GM18498 (cell line): Measurements from ENCODE around the gene YTHDF2.
"Not testable (repeated sequence)": the region's sequence is repeated elsewhere in the genome, so short reads cannot be mapped to it uniquely, and the experiment has no call there.

ENCODE experiments used
- ATAC-seq: cut with Tn5 transposase; IDR thresholded peaks from one replicate; pipeline ENCODE4 v1.9.1; 2021; ENCODE audit warnings: mild to moderate bottlenecking, moderate library complexity; ENCODE audit not compliant: unreplicated experiment

Gene YTHDF2

DNA sequence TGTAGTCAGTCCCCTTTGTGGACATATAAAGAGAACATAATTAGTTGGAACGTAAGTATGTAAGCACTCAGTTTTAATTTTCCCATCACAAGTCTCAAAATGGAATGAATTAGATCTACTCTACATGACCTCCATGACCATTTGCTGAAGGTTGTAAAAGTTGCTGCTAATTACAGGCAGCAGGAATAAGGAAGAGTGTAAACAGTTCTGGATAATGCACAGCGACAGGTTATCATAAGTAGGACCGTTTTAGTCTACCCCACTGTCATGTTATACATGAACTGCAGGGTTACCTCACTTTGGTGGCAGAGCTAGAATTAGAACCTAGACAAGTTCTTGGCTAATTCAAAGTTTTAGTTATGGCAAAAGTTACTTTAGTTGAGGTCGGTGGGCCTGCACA is 21.7 kb downstream of the YTHDF2 start:
- ATAC-seq = no peak

DNA sequence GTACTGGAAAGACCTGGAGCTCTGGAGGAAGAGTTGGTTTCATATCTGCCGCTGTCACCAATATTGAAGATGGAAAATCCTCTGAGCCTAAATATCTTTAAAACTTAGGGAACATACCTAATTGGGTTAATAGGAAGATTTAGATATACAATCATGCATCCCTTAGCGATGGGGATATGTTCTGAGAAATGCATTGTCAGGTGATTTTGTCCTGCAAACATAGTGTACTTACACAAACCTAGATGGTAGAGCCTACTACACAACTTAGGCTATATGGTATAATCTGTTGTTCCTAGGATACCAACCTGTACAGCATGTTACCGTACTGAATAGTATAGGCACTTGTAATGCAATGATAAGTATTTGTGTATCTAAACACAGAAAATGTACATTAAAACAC is 22.5 kb downstream of the YTHDF2 start:
- ATAC-seq = no peak

DNA sequence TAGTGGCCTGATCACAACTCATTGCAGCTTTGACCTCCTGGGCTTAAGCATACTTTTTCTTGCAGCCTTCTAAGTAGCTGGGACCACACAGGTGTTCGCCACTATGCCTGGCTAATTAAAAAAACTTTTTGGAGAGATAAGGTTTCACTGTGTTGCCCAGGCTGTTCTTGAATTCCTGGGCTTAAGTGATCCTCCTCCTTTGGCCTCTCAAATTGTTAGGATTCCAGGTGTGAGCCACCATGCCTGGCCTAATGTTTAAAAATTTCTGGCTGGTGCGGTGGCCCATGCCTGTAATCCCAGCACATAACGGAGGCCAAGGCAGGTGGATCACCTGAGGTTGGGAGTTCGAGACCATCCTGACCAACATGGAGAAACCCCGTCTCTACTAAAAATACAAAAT is 24.4 kb downstream of the YTHDF2 start:
- no peak for ATAC-seq

DNA sequence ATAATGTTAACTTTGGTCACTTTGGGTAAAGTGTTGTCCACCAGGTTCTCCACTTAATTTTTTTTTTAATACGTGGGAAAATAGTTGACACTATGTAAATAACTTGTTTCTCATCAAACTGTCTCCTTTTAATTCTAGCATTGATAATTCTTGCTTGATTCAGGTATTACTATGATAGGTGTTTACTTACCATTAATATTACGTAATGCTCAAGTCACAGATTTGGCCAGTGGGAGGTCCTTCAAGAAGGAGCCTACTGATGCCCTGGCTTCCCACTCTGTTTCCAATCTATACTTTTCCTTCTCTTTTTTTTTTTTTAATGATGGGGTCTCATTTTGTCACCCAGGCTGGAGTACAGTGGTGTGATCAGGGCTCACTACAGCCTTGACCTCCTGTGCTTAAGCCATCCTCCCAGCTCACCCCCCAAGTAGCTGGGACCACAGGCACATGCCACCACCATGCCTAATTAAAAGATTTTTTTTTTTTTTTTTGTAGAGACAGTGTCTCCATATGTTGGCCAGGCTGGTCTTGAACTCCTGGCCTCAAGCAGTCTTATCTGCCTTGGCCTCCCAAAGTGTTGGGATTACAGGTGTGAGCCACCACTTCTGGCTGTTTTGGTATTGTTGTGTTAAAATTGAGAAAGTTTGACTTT is 29.9 kb downstream of the YTHDF2 start:
- no peak for ATAC-seq

DNA sequence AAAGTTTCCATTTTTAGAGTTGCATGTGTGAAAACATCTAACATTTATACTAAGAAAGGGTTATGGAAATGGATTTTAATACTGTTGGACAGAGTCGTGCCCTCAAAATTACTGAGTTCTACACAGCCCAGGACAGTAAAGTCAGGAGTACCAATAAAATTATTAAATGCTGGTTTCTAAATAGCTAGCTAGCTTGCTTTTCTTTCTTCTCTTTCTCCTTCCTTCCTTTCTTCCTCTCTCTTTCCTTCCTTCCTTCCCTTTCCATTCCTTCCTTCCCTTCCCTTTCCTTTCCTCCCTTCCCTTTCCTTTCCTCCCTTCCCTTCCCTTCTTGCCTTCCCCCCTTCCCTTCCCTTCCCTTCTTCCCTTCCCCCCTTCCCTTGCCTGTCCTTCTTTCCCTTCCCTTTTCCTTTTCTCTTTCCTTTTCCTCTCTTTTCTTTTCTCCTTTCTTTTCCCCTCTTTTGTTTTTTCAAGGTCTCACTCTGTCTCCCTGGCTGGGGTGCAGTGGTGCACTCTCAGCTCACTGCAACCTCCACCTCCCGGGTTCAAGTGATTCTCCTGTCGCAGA is 33.9 kb downstream of the YTHDF2 start:
- no peak for ATAC-seq

DNA sequence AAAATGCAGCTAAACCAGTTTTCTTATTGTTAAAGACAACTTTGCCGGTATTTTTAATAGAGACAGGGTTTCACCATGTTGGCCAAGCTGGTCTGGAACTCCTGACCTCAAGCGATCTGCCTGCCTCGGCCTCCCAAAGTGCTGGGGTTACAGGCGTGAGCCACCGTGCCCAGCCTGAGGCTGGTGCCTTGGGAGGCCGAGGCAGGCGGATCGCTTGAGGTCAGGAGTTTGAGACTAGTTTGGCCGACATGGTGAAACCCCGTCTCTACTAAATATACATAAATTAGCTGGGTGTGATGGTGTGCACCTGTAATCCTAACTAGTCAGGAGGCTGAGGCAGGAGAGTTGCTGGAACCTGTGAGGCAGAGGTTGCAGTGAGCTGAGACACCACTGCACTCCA is 35.2 kb downstream of the YTHDF2 start:
- not testable (repeated sequence) for ATAC-seq

DNA sequence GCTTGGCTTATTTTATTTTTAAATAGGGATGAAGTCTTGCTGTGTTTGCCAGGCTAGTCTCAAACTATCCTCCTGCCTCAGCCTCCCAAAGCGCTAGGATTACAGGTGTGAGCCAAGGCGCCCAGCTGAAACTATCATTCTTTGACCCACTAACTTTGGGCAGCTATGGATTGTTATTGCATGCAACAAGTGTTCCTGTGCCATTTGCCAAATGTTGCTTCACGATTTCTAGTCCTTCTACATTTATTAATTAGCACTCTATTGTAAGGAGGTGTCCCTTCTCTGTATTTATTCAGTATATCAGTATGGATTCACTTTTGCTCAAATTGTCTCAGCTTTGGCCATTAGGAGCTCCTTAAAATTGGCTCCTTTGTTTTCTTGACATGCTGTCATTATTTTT is 36.4 kb downstream of the YTHDF2 start:
- no peak for ATAC-seq

DNA sequence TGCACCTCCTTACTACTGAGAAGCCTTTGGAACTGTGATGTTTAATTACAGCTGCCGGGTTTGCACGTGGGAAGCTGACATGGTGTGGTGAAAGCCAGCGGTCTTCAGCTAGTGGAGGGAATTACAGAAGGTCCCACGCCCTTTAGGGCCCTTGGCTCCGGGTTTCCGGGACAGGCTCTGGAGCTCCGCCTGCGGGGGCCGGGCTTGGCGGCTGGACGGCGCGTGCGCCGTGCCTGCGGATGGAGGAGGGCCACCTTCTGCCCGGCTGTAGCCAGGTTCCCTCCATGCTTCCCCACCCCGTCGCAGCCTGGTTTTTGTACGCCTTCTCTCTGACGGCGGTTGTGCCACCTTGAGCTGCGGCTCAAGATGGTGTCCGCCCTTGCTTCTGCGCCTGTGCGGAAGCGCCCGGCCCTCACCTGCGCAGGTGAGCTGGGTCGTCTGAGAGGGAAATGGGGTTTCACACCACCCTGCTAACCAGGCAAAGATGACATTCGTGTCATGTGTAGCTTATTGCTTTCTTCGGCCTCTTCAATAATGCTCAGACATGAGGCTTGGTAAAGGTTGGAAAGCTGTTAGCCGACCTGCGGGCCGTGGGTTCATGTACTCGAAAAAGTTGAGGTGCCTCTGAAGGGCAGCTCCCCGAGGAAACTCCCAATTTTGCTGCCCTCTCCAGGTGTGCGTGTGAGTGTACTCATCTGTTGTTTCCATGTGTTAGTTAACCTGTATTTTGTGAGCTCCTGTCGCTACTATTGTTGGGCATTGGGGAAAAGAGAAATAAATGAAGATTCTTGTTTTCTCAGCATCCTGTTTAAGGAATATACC is 38.6 kb downstream of the YTHDF2 start:
- peak; percentile 52 for ATAC-seq

DNA sequence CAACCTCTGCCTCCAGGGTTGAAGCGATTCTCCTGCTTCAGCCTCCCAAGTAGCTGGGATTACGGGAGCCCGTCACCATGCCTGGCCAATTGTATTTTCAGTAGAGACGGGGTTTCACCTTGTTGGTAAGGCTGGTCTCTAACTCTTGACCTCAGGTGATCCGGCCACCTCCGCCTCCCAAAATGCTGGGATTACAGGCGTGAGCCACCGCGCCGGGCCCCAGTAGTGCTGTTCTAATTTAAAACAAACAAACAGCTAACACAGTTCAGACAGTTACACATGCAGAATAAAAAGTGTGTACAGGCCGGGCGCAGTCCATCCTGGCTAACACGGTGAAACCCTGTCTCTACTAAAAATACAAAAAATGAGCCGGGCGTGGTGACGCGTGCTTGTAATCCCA is 39.6 kb downstream of the YTHDF2 start:
- ATAC-seq = no peak

DNA sequence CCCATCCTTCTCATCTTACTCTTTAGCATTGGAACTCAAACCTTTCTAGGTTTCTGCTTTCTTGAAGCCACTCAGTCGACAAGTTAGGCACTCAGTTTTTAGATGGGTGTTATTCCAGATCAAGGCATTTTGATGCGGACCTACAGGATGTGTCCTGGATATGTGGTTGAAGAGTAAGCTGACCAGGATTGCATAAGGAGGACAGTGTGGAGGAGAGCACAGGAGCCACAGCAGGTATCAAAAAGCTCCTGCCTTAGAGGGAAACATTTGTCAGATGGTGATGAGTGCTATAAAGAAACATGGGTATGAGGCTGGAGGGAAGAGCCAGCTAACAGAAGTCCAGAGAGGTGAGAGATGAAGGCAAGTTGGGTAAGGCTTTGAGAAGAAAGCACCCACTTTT is 41.3 kb downstream of the YTHDF2 start:
- no peak for ATAC-seq

DNA sequence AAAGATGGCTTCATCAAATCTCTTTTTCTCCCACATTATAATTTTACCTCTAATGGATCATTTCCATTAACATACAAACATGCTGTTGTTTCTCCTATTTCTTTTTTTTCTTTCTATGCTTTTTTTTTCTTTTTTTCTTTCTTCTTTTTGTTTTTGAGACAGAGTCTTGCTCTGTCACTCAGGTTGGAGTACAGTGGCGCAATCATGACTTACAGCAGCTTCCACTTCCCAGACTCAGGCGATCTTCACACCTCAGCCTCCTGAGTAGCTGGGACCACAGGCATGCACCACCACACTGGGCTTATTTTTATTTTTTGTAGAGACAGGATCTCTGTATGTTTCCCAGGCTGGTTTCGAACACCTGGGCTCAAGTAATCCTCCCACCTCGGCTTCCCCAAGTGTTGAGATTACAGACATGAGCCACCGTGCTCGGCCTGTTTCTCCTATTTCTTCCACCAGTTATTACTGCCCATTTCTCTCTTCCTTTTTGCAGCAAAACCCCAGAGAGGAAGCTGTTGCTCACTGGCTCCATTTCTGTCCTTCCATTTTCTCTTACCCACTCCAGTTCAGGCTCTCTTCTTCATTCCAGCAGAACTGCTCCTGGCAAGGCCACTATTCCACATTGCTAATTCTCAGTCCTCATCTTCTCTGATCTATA is 43.1 kb downstream of the YTHDF2 start:
- no peak for ATAC-seq

DNA sequence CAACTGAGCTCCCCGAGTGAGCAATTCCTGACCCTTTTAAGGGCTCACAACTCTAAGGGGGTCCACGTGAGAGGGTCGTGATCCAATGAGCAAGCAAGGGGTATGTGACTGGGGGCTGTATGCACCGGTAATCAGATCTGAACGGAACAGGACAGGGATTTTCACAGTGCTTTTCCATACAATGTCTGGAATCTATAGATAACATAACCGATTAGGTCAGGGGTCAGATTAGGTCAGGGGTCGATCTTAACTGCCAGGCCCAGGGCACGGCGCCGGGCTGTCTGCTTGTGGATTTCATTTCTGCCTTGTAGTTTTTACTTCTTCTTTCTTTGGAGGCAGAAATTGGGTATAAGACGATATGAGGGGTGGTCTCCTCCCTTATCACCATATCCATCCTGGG is 44.6 kb downstream of the YTHDF2 start:
- no peak for ATAC-seq

DNA sequence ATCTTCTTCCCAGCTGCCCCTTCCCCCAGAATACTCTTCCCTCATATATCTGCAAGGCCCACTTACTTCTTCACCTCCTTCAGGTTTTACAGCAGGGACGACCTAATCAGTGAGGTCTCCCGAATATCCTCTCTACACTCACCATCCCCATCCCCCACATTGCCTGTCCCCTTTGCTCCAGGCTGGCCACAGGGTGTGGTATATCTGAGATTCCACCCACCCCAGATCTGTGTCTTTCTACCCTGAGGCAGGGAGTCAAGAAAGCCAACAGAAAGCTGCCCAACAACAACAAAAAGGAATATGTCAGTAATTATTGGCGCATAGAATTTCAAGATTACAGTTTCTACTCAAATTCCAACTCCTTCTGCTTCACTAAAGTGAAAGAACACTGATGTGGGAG is 45.3 kb downstream of the YTHDF2 start:
- ATAC-seq = no peak

DNA sequence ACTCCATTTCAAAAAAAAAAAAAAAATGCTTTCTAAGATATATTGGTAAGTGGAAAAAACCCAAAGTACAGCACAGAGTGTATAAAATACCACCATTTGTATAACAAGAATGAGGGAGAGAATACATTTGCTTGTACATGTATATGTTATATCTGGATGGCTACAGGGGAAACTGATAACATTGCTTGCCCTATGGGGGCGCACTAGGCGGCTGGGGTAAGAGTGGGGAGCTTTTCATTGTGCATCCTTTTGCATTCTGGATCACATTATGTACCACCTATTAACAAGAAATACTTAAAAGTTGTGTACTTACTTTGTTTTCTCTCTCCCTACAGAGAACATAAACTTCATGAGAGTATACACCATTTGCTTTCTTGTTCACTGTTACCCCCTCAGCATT is 46.6 kb downstream of the YTHDF2 start:
- ATAC-seq = no peak

DNA sequence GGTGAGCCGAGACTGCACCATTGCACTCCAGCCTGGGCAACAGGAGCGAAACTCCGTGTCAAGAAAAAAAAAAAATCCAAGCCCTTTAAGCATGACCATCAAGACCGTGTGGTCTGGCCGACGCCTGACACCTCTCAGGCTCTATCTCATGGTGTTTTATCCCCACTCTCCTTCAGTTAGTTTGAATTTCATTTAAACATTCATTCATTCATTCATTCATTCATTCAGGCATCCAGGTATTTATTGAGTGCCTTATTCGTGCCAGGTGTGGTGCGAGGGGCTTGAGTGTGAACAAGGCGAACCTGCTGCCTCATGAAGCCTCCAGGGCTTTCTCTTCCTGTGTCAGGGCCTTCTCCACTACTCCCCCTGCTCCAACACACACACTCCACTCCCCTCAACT is 52.7 kb downstream of the YTHDF2 start:
- ATAC-seq = no peak

DNA sequence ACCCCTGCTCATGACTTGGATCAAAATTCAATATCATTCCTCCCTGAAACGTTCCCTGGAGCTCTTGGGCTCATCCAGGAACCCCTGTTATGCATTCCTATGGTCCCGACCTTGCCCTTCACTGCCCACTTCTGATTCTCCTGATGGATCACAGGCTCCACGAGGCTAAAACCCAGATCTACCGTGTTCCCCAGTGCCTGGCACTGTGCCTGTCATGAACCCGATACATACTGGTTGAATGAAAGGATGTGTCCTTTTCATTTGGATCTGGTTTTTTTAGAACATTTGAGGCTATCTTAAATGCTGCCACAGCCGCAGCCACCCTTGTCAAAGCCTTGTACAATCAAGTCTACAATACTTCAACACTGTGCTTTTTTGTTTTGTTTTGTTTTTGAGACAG is 53.1 kb downstream of the YTHDF2 start:
- no peak for ATAC-seq

DNA sequence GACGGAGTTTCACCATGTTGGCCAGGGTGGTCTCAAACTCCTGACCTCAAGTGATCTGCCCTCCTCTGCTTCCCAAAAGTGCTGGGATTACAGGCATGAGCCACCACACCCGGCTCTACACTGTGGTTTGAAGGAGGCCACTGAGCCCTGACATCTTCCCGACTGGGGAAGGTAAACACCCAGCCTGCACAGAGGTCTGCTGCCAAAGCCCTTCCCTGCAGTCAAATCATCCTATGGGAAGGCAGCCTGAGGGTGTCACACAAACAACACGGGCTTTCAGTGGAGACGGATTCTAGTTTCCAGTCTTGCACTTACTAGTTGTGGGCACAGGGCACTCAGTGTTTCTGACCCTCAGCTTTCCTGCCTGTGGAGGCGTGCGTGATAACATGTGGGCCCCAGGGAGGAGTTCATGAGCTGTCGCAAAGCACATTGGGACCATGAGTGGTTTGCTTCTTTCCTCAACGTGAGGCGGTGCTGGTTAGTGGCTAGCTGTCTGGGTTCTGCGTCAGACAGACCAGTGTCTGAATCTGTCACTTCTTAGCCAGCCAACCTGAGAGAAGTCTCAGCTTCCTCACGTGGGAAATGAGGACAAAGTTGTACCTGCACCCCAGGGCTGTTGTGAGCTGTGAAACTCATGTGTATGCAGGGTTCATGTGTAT is 53.8 kb downstream of the YTHDF2 start:
- no peak for ATAC-seq

DNA sequence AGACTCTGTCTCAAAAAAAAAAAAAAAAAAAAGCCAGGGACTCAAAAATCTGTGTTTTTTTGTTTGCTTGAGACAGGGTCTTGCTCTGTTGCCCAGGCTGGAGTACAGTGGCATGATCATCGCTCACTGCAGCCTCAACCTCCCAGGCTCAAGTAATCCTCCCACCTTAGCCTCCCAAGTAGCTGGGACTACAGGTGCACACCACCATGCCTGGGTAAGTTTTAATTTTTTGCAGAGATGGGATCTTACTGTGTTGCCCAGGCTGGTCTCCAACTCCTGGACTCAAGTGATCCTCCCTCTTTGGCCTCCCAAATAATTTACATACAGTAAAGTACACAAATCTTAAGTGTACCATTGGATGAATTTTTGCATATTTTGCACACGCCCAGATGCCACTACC is 55.2 kb downstream of the YTHDF2 start:
- ATAC-seq = not testable (repeated sequence)

DNA sequence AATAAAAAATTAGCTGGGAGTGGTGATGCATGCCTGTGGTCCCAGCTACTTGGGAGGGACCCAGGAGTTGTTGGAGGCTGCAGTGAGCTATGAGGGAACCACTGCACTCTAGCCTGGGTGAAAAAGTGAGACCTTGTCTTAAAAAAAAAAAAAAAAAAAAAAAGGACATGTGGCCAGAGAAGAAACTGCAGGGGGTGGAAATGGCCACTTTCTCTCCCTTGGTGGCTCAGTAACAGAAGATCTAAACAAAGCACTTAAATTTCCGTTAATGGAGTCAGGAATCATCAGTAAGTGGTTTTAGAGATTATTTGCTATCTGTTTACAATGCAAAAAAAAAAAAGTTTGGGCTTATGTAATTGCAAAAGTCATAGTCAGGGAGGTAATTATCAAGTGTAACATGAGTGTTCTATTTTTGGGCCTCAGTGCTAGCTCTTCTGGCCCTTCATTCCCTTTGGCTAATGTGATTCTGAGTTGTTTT is 55.9 kb downstream of the YTHDF2 start:
- ATAC-seq = no peak

DNA sequence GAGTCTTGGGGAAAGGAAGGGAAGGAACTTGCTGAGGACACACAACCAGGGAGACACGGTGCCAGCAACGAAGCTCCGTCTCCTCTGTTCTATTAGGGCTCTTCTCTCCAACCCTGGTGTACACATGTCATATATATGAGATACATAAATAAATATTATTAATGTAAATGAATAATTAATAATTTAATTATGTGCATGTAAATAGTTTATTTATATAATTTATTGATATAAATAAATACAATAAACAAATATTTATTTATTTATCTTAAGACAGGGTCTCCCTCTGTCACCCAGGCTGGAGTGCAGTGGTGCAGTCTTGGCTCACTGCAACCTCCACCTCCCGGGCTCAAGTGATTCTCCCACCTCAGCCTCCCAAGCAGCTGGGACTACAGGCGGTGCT is 57.8 kb downstream of the YTHDF2 start:
- not testable (repeated sequence) for ATAC-seq
